Measurements from ENCODE around the gene COPA. TPM values are rescaled to one million over a fixed set of nuclear protein-coding genes. Genes with fewer than 3 reads are reported as not detected.

COPA gene
- total RNA-seq, 1 donor from 2014 or later, result 281 TPM

DNA sequence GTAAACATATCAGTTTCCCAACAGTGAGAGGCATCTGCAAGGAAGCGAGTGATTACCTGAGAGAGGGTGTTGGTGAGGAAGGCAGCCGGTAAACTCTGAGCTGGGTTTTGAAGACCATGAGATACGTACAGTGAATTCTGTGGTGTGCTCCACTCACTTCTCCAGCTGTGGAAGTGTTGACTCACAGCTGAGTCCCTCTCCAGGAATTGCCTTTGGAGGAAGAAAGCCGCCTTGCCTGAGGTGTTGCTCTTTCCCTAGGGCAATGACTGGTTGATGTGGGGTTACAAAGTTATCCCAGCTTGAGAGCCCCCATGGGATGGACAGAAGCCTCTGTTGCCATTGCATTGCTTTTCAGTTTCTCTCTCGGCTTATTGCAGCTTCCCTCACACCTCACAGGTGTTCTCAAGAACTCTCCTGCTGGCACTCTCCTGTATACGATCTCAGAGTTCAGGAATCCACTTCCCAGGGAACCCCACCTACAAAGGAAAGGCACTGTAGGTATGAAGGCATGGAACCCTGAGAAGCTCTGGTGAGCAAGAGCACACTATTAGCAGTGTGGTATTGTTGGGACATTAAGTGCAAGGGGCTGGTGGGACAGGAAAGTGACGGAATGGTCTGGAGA is 34.6 kb upstream of the COPA start:
- H3K9me3 Mint-ChIP-seq (ENCODE audit: unreplicated experiment), result no peaks in the 10 kb centered on the region
- H3K9ac ChIP-seq (ENCODE audit: low read length), result no peak overlapping the region
- no peaks in the 10 kb centered on the region for H3K9me3 ChIP-seq (ENCODE audit: insufficient read depth, low read depth, low read length)
- H3K4me3 ChIP-seq (ENCODE audit: insufficient read depth, low read depth, low read length), result no peak overlapping the region
- H3K4me1 ChIP-seq (ENCODE audit: insufficient read depth, low read length), result peaks cover 19% of the 10 kb centered on the region
- H3K36me3 Mint-ChIP-seq (ENCODE audit: low read depth, unreplicated experiment), result no peaks in the 10 kb centered on the region
- H3K4me2 ChIP-seq (ENCODE audit: low read length), result peak overlapping the region; percentile 32
- TF ChIP-seq, protein P1, sequence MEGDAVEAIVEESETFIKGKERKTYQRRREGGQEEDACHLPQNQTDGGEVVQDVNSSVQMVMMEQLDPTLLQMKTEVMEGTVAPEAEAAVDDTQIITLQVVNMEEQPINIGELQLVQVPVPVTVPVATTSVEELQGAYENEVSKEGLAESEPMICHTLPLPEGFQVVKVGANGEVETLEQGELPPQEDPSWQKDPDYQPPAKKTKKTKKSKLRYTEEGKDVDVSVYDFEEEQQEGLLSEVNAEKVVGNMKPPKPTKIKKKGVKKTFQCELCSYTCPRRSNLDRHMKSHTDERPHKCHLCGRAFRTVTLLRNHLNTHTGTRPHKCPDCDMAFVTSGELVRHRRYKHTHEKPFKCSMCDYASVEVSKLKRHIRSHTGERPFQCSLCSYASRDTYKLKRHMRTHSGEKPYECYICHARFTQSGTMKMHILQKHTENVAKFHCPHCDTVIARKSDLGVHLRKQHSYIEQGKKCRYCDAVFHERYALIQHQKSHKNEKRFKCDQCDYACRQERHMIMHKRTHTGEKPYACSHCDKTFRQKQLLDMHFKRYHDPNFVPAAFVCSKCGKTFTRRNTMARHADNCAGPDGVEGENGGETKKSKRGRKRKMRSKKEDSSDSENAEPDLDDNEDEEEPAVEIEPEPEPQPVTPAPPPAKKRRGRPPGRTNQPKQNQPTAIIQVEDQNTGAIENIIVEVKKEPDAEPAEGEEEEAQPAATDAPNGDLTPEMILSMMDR (IDR thresholded peaks at IDR 0.05; ENCODE audit: insufficient read depth, low read depth, low read length), result no peak
- TF ChIP-seq EZH2 (IDR thresholded peaks at IDR 0.05; ENCODE audit: insufficient read depth, low read length), result no peak
- DNase-seq (ENCODE audit: low read depth), result peak; percentile 54
- H2AFZ ChIP-seq (ENCODE audit: low read depth, low read length), result no peak overlapping the region
- H3K27me3 Mint-ChIP-seq (ENCODE audit: low read depth, unreplicated experiment), result peaks cover 6% of the 10 kb centered on the region
- no peak overlapping the region for H3K4me3 Mint-ChIP-seq (ENCODE audit: unreplicated experiment)
- peak; percentile 20 for FAIRE-seq
- no peak overlapping the region for H3K27ac Mint-ChIP-seq (ENCODE audit: unreplicated experiment)
- no peaks in the 10 kb centered on the region for H4K20me1 ChIP-seq (ENCODE audit: insufficient read depth, low read length)
- H3K27me3 ChIP-seq (ENCODE audit: insufficient read depth, low read length), result no peaks in the 10 kb centered on the region
- H3K36me3 ChIP-seq (ENCODE audit: insufficient read depth, low read length), result no peaks in the 10 kb centered on the region
- no peaks in the 10 kb centered on the region for H3K79me2 ChIP-seq (ENCODE audit: insufficient read depth, low read length)
- H3K27ac ChIP-seq (ENCODE audit: low read depth, low read length), result no peak overlapping the region
- peaks cover 35% of the 10 kb centered on the region for H3K4me1 Mint-ChIP-seq (ENCODE audit: low read depth, unreplicated experiment)

DNA sequence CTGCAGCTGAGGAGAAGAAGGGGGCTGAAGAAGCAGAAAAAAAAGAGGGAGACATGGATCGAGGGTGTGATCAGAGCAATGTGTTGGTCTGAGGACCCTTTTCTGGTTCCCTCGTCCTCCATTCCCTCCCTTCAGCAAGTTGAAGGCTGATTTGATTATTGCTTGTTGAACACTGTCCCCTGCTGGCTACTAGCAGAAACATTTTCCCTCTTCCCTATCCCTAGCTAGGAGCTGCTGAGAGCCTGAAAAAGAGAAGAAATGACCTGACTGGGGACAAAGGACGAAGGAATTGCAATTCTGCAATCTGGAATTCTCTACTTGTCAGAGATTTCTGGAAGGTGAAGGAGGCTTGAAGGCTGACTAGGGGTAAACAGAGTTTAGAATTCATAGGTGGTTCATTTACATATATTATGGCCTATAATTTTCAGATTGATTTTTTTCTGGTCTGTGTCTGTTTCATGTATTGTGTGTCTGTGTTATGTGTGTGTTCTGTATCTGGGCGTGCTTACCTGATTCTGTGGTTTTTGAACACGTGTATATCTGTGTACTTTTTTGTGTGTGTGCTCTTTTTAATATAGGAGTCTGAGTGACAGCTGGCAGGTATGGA is 33.6 kb upstream of the COPA start:
- Mint-ChIP-seq H3K36me3 (ENCODE audit: low read depth, unreplicated experiment) (no peaks in the 10 kb centered on the region), H3K4me1 (ENCODE audit: low read depth, unreplicated experiment) (peaks cover 35% of the 10 kb centered on the region), H3K4me3 (ENCODE audit: unreplicated experiment) (peak overlapping the region; percentile 11), H3K9me3 (ENCODE audit: unreplicated experiment) (no peaks in the 10 kb centered on the region), H3K27ac (ENCODE audit: unreplicated experiment) (peak overlapping the region; percentile 64), H3K27me3 (ENCODE audit: low read depth, unreplicated experiment) (peaks cover 6% of the 10 kb centered on the region)
- H3K4me2 ChIP-seq (ENCODE audit: low read length), result peak overlapping the region; percentile 37
- H2AFZ ChIP-seq (ENCODE audit: low read depth, low read length), result peak overlapping the region; percentile 46
- H4K20me1 ChIP-seq (ENCODE audit: insufficient read depth, low read length), result no peaks in the 10 kb centered on the region
- H3K36me3 ChIP-seq (ENCODE audit: insufficient read depth, low read length), result no peaks in the 10 kb centered on the region
- no peak overlapping the region for H3K9ac ChIP-seq (ENCODE audit: low read length)
- H3K4me3 ChIP-seq (ENCODE audit: insufficient read depth, low read depth, low read length), result no peak overlapping the region
- TF ChIP-seq EZH2 (IDR thresholded peaks at IDR 0.05; ENCODE audit: insufficient read depth, low read length), result no peak
- TF ChIP-seq, protein P1 (IDR thresholded peaks at IDR 0.05; ENCODE audit: insufficient read depth, low read depth, low read length), result peak; percentile 95
- H3K79me2 ChIP-seq (ENCODE audit: insufficient read depth, low read length), result no peaks in the 10 kb centered on the region
- no peaks in the 10 kb centered on the region for H3K27me3 ChIP-seq (ENCODE audit: insufficient read depth, low read length)
- FAIRE-seq (peak; percentile 88), DNase-seq (ENCODE audit: low read depth) (peak; percentile 53)
- H3K4me1 ChIP-seq (ENCODE audit: insufficient read depth, low read length), result peaks cover 19% of the 10 kb centered on the region
- no peaks in the 10 kb centered on the region for H3K9me3 ChIP-seq (ENCODE audit: insufficient read depth, low read depth, low read length)
- H3K27ac ChIP-seq (ENCODE audit: low read depth, low read length), result no peak overlapping the region
